Body of pancreas (tissue), 4 donors: ENCODE data around the gene PEF1. TPM values are rescaled to one million over a fixed set of nuclear protein-coding genes. Genes with fewer than 3 reads are reported as not detected.

ENCODE experiments used
- ATAC-seq: fragments of 150-250 bp; one replicate; pipeline ENCODE4 v1.9.1; 2016
- DNase-seq, 4 donors: peaks; one replicate each; pipeline ENCODE4 v3.0.0-alpha.2; 2019
- H3K27ac ChIP-seq, 4 donors: fragments of 200-600 bp; sonication (generic); 1 replicate in 3 of 4; 2 replicates in 1 of 4; pipeline versions ENCODE4 v1.5.1 to v1.6.1; 2016 to 2019; ENCODE audit warnings: mild to moderate bottlenecking in 1 of 4, mixed read lengths in 1 of 4, moderate library complexity in 1 of 4
- H3K27me3 ChIP-seq, 2 donors: fragments of 200-600 bp; sonication (generic); one replicate each; pipeline ENCODE4 v1.6.0; 2016; ENCODE audit warnings: mild to moderate bottlenecking in 1 of 2
- H3K36me3 ChIP-seq, 2 donors: fragments of 200-600 bp; sonication (generic); replicated peaks in 1 of 2; 2 replicates each; pipeline ENCODE4 v1.5.1; 2016; ENCODE audit warnings: low read depth in 2 of 2; ENCODE audit not compliant: insufficient read depth in 1 of 2
- H3K4me1 ChIP-seq: fragments of 200-600 bp; sonication (generic); one replicate; pipeline ENCODE4 v1.6.0; 2016
- H3K4me3 ChIP-seq, 2 donors: fragments of 200-600 bp; sonication (generic); 1 replicate in 1 of 2; 2 replicates in 1 of 2; pipeline ENCODE4 v1.5.1; 2016 to 2019
- H3K9me3 ChIP-seq, 3 donors: fragments of 200-600 bp; sonication (generic); 1 replicate in 2 of 3; 2 replicates in 1 of 3; pipeline ENCODE4 v1.5.1; 2016
- POLR2A ChIP-seq, 3 donors: fragments of 450-650 bp; IDR thresholded peaks; one replicate each; pipeline ENCODE4 v1.6.1; 2016; ENCODE audit warnings: antibody characterized with exemption in 3 of 3, mild to moderate bottlenecking in 2 of 3
- WGBS, 2 donors: methylation state at CpG; one replicate each; pipeline ENCODE4 v1.1.5; 2017; 5-methylcytosine and 5-hydroxymethylcytosine counted together
- intact Hi-C: fragments of 100-400 bp; cut with DNase I; formaldehyde crosslinking; loops from one replicate; pipeline ENCODE4 v1.15.1; 2023
- total RNA-seq, 2 donors: library from RNA; depleted of rRNA; stranded (reverse); fragments of >200 nt; gene quantifications; one replicate each; pipeline ENCODE4 v1.1.0, GENCODE V29; 2016
- TF ChIP-seq, protein P1 (sequence below), 7 experiments: fragments of 450-650 bp in 4 of 7; fragments of 200-600 bp in 3 of 7; sonication (generic) in 3 of 7; IDR thresholded peaks; one replicate each; pipeline ENCODE4 v1.5.1; 2016 to 2019; ENCODE audit warnings: antibody characterized with exemption in 7 of 7

The PEF1 gene, protein sequence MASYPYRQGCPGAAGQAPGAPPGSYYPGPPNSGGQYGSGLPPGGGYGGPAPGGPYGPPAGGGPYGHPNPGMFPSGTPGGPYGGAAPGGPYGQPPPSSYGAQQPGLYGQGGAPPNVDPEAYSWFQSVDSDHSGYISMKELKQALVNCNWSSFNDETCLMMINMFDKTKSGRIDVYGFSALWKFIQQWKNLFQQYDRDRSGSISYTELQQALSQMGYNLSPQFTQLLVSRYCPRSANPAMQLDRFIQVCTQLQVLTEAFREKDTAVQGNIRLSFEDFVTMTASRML
- total RNA-seq, result 10 to 100 TPM; 23.6 to 24.1 TPM

DNA sequence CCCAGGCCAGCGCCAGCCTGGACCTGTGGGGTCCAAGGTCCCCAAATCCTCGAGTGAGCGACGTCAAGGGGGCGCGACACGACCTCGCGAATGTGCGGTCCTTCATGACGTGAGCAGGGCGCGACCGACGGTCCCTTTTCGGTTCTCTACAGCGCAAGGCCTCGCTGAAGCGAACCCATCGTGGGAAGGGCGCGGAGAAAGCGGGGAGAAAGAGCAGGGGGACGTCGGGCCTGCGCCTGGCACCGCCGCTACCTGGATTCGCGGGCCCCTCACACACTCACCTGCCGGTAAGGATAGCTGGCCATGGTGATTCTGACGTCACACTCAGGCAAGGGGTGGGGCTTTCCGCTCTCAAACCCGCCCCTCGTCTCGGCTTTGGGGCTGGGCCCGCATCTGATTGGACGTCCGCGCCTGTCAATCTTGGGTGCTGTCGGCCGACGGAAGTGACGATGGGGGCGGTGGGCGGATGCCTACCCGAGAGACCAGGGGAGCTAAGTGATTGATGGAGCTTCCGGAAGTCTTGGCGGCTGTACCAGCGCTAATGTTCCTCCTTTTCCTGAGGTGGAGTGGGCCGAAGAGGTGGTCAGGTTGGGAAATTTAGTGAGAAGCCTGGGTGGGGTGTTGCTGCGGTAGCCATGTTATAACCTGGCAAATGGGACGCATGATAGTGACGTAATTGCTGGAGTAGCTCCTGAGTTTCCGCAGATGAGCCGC is at the start of gene PEF1:
TSS of gene PEF1 (minus strand) at position 317 of the 714 bp plus-strand sequence. CDS start at position 305, 12 bp downstream.
- intact Hi-C loops, result no loop called here
- 0% methylated on average over 9 to 56 of the region's 56 CpGs for WGBS, 2 donors
- DNase-seq (peak; percentile 99), ATAC-seq (peak; percentile 97)
- Histone ChIP-seq H3K9me3 (no peaks in the 10 kb centered on the region), H3K4me3 (peak within 1 kb of the TSS; percentile 61 to 76), H3K36me3 (no peaks in the 10 kb centered on the region), H3K27ac (peak within 1 kb of the TSS; percentile 86 to 95 (median 94)), H3K27me3 (no peaks in the 10 kb centered on the region), H3K4me1 (peaks cover 44% of the 10 kb centered on the region)
- TF ChIP-seq, protein P1, sequence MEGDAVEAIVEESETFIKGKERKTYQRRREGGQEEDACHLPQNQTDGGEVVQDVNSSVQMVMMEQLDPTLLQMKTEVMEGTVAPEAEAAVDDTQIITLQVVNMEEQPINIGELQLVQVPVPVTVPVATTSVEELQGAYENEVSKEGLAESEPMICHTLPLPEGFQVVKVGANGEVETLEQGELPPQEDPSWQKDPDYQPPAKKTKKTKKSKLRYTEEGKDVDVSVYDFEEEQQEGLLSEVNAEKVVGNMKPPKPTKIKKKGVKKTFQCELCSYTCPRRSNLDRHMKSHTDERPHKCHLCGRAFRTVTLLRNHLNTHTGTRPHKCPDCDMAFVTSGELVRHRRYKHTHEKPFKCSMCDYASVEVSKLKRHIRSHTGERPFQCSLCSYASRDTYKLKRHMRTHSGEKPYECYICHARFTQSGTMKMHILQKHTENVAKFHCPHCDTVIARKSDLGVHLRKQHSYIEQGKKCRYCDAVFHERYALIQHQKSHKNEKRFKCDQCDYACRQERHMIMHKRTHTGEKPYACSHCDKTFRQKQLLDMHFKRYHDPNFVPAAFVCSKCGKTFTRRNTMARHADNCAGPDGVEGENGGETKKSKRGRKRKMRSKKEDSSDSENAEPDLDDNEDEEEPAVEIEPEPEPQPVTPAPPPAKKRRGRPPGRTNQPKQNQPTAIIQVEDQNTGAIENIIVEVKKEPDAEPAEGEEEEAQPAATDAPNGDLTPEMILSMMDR (IDR thresholded peaks at IDR 0.05), result peak in 1 of 7 experiments; percentile 12
- peak; percentile 66 to 86 (median 84) for TF ChIP-seq POLR2A (IDR thresholded peaks at IDR 0.05)

DNA sequence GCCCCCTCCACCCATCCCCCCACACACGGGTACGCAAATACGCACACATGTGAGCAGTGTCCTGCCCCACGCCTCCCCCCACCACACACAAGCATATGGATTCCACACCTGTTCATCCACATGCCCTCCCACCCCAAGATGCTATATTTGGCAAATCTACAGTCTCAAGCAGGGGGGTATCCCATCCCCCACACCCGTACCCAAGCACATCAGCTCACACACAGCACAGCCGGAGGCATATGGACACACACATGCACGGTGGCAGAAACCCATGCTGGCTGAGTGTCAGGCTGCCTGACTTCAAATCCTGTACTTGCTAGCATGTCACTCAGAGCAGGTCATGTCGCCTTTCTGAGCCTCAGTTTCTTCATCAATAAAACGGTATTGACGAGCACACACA is 48.6 kb upstream of the PEF1 start:
- H3K4me3 ChIP-seq, result no peak overlapping the region
- TF ChIP-seq, protein P1 (IDR thresholded peaks at IDR 0.05), result no peak
- no peak overlapping the region for H3K27ac ChIP-seq
- 71 to 79% methylated on average over 10 of the region's 10 CpGs for WGBS, 2 donors
- H3K9me3 ChIP-seq, result no peaks in the 10 kb centered on the region
- peaks cover 7% of the 10 kb centered on the region for H3K4me1 ChIP-seq
- DNase-seq (no peak), ATAC-seq (no peak)
- intact Hi-C loops, result no loop called here
- no peaks in the 10 kb centered on the region for H3K27me3 ChIP-seq
- H3K36me3 ChIP-seq, result no peaks in the 10 kb centered on the region

DNA sequence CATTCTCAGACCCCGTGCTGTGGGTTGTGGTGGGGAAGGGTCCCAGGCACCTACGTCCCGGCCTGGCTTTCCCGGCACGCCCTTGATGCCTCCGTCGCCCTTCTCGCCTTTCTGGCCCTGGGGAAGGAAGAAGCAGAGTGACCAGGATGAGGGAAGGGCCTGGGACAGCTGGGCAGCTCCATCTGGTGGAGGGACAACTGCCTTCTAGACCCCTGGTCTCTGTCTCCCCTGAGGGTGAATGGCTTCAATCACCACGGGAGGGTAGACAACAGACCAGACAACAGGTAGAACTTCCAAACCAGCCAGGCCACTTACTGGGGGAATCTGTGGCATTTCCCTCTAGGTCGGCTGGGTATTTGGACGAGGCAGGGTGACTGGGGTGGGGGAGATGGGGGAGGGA is 47.3 kb upstream of the PEF1 start:
- H3K36me3 ChIP-seq, result no peaks in the 10 kb centered on the region
- H3K9me3 ChIP-seq, result no peaks in the 10 kb centered on the region
- peaks cover 7% of the 10 kb centered on the region for H3K4me1 ChIP-seq
- ATAC-seq, result no peak
- H3K27ac ChIP-seq, result no peak overlapping the region
- TF ChIP-seq, protein P1 (IDR thresholded peaks at IDR 0.05), result no peak
- no peak for TF ChIP-seq POLR2A (IDR thresholded peaks at IDR 0.05)
- H3K4me3 ChIP-seq, result no peak overlapping the region
- DNase-seq, result no peak
- H3K27me3 ChIP-seq, result no peaks in the 10 kb centered on the region
- WGBS, 2 donors, result 76 to 78% methylated on average over 8 to 11 of the region's 11 CpGs
- intact Hi-C loops, result no loop called here

DNA sequence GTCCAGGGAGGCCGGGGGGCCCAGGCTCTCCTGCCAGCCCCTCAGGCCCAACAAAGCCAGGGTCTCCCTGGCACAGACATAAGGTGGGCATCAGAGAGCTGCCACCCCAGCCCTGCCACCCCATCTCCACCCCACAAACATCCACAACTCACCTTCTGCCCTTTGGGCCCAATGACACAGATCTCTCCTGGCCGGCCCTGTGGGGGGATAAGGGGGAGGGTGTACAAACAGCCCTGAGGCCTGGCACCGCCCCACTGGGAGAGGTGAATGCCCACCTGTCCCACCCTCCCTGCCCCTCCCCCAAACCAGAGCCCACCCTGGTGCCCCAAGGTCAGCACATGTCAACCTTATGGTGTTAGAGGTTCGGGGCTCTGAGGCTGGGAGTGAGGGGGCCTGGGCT is 46.8 kb upstream of the PEF1 start:
- Histone ChIP-seq H3K9me3 (no peaks in the 10 kb centered on the region), H3K27ac (no peak overlapping the region), H3K36me3 (no peaks in the 10 kb centered on the region), H3K4me3 (no peak overlapping the region), H3K27me3 (no peaks in the 10 kb centered on the region), H3K4me1 (peaks cover 7% of the 10 kb centered on the region)
- no peak for ATAC-seq
- TF ChIP-seq, protein P1 (IDR thresholded peaks at IDR 0.05), result no peak
- TF ChIP-seq POLR2A (IDR thresholded peaks at IDR 0.05), result no peak
- WGBS, 2 donors, result 63% methylated on average over 3 of the region's 4 CpGs; no CpG with 5 or more reads in 1 of the 2 donors
- no peak for DNase-seq
- intact Hi-C loops, result no loop called here
